ENCODE measurements around the gene SCGB1A1. TPM values are rescaled to one million over a fixed set of nuclear protein-coding genes. Genes with fewer than 3 reads are reported as not detected.

The SCGB1A1 gene
- total and polyA plus RNA-seq, 7 donors, result 0.35 TPM; not detected in 6

DNA sequence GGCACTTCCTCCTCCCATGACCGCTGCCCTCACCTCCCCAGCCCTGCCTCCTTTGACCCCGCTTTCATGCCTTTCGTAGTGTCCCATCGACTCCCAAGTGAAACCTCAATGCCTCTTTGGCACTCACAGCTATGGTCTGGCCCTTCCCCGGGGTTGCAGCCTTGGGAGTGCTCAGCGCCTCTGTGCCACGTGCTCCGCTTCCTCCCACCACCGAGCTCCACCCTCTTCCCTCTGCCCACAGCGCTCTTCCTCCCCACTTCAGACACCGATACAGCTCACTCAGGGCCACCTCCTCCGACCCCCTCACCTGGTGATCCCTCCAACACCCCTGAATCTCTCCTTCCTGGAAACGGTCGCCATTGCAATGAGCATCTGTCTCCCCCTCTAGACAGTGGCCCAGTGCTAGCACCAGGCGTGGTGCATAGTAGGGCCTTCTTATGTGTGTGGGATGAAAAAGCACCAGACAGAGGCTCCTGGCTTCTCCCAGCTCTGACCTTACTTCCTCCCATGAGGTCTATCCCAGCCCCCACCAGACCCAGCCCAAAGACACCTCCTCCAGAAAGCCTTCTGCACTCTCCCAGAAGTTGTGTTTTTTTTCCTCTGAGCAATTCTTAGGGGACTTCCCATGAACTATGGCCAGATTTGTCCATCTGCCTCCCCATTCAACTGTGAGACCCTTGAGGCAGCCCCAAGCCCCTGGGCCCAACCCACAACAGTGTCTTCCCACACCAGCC lies 16.4 kb upstream of the SCGB1A1 start:
- TF ChIP-seq, protein P1, sequence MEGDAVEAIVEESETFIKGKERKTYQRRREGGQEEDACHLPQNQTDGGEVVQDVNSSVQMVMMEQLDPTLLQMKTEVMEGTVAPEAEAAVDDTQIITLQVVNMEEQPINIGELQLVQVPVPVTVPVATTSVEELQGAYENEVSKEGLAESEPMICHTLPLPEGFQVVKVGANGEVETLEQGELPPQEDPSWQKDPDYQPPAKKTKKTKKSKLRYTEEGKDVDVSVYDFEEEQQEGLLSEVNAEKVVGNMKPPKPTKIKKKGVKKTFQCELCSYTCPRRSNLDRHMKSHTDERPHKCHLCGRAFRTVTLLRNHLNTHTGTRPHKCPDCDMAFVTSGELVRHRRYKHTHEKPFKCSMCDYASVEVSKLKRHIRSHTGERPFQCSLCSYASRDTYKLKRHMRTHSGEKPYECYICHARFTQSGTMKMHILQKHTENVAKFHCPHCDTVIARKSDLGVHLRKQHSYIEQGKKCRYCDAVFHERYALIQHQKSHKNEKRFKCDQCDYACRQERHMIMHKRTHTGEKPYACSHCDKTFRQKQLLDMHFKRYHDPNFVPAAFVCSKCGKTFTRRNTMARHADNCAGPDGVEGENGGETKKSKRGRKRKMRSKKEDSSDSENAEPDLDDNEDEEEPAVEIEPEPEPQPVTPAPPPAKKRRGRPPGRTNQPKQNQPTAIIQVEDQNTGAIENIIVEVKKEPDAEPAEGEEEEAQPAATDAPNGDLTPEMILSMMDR (IDR thresholded peaks at IDR 0.05), result no peak
- H3K4me3 ChIP-seq, result no peak overlapping the region
- H3K27ac ChIP-seq, result no peak overlapping the region
- DNase-seq (peak; percentile 74 to 81), ATAC-seq (peak in 3 of 4 donors; percentile 54 to 61 (median 55))
- peaks cover 31% of the 10 kb centered on the region for H3K4me1 ChIP-seq
- H3K36me3 ChIP-seq (ENCODE audit: insufficient read depth in 1 of 2, low read depth in 1 of 2), result no peaks in the 10 kb centered on the region
- no peaks in the 10 kb centered on the region for H3K9me3 ChIP-seq
- intact Hi-C loops (cut with DNase I), result no loop called here
- WGBS, 3 donors, result 51 to 54% (median 53%) methylated on average over 15 of the region's 15 CpGs
- no peaks in the 10 kb centered on the region for H3K27me3 ChIP-seq (ENCODE audit: insufficient read depth in 3 of 3, low read length in 2 of 3)

DNA sequence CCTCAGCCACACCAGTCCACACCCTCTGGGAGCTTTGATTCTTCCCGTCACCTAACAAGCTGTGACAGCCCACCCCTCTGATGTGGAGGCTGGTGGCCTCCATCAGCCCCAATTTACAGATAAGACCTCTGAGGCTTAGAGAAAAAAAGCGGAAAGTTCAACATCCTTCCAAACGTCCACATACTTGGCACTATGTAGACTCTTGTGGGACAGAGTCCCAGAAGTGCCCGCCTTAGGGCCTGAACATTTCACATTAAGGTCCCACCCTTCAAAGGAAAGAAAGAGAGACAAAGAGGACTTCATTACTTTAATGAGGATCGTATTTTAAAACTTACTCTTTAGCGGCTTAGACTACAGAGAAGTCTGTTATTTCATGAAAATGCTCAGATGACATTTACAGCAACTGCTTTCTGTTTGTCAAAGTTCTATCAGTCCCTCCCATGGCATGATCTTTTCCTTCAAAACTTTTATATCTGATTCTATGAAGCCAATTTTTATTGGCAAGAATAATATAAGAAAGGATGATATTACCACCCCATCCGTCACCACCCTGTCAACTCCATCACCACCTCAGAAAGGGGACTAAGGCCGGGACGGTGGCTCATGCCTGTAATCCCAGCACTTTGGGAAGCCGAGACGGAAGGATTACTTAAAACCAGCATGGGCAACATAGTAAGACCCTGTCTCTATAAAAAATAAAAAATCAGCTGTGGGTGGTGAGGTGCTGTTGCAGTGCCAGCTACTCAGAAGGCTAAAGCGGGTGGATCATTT lies 15.7 kb upstream of the SCGB1A1 start:
- WGBS, 3 donors, result 59 to 75% (median 67%) methylated on average over 12 of the region's 12 CpGs
- ATAC-seq (no peak), DNase-seq (no peak)
- H3K36me3 ChIP-seq (ENCODE audit: insufficient read depth in 1 of 2, low read depth in 1 of 2), result no peaks in the 10 kb centered on the region
- TF ChIP-seq, protein P1 (IDR thresholded peaks at IDR 0.05), result no peak
- no peaks in the 10 kb centered on the region for H3K27me3 ChIP-seq (ENCODE audit: insufficient read depth in 3 of 3, low read length in 2 of 3)
- H3K4me1 ChIP-seq, result peaks cover 26% of the 10 kb centered on the region
- H3K9me3 ChIP-seq, result no peaks in the 10 kb centered on the region
- intact Hi-C loops (cut with DNase I), result no loop called here
- H3K4me3 ChIP-seq, result no peak overlapping the region
- H3K27ac ChIP-seq, result no peak overlapping the region

DNA sequence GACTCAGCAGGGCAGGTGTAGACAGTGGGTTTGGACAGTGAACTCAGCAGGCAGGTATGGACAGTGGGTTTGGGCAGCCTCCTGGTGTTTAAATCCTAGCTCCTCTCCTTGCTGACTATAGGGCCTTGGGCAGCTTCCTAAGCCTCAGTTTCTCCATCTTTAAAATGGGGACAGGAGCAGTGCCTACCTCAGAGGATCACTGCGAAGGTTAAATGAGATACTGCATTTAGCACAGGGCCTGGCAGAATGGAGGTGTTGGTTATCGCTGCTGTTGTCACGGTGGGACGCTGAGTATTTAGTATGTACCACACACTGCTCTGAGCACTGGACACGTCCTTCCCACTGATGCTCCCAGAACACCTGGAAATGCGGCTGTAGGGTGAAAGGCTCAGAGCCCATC lies 14.4 kb upstream of the SCGB1A1 start:
- Histone ChIP-seq H3K9me3 (no peaks in the 10 kb centered on the region), H3K36me3 (ENCODE audit: insufficient read depth in 1 of 2, low read depth in 1 of 2) (no peaks in the 10 kb centered on the region), H3K27ac (no peak overlapping the region), H3K4me1 (peaks cover 19% of the 10 kb centered on the region), H3K27me3 (ENCODE audit: insufficient read depth in 3 of 3, low read length in 2 of 3) (no peaks in the 10 kb centered on the region), H3K4me3 (no peak overlapping the region)
- TF ChIP-seq, protein P1 (IDR thresholded peaks at IDR 0.05), result no peak
- ATAC-seq, result no peak
- intact Hi-C loops (cut with DNase I), result no loop called here
- peak in 1 of 2 donors; percentile 19 for DNase-seq
- 95 to 96% (median 96%) methylated on average over 6 of the region's 6 CpGs for WGBS, 3 donors

DNA sequence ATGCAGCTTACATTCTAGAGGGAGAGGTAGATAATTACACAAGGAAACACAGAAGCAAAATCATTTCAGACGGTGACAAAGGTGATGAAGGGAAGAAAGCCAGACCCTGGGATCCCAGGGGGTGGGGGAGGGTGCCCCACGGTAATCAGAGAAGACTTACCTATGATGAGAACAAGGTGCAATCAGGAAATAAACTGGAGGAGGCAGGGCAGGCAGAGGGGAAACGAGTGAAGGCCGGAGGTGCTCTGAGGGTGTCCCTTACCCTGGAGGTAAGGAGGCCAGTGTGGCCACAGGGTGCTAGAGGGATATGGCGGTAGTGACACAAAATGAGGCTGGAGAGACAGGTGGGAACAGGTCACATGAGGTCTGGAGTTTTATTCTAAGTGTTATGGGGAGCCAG lies 13.9 kb upstream of the SCGB1A1 start:
- TF ChIP-seq, protein P1 (IDR thresholded peaks at IDR 0.05), result no peak
- Histone ChIP-seq H3K27ac (no peak overlapping the region), H3K4me1 (peaks cover 14% of the 10 kb centered on the region), H3K4me3 (no peak overlapping the region), H3K27me3 (ENCODE audit: insufficient read depth in 3 of 3, low read length in 2 of 3) (no peaks in the 10 kb centered on the region), H3K9me3 (no peaks in the 10 kb centered on the region), H3K36me3 (ENCODE audit: insufficient read depth in 1 of 2, low read depth in 1 of 2) (no peaks in the 10 kb centered on the region)
- ATAC-seq, result no peak
- DNase-seq, result peak in 1 of 2 donors; percentile 2
- WGBS, 3 donors, result 84 to 93% (median 85%) methylated on average over 5 of the region's 5 CpGs
- intact Hi-C loops (cut with DNase I), result no loop called here

Measured in psoas muscle (tissue), 8 donors.